Natural killer cell treated with Interleukin-12 subunit alpha and Interleukin-12 subunit beta and Interleukin-15 and Interleukin-18, amount 100 ng/mL, for 72 hours (primary cell): Measurements from ENCODE around the gene USP25. TPM values are rescaled to one million over a fixed set of nuclear protein-coding genes. Genes with fewer than 3 reads are reported as not detected.

Experiments used
- ATAC-seq, 2 donors: fragments of 150-1000 bp; cut with Tn5 transposase in 1 of 2; sonication (Bioruptor Pico), chemical (Tn5 transposase) in 1 of 2; 2 replicates each; pipeline ENCODE4 v1.10.0; 2021
- DNase-seq: peaks from one replicate; pipeline ENCODE4 v3.0.0; 2022; ENCODE audit warnings: low spot score
- H3K27ac Mint-ChIP-seq, 2 donors: 1 replicate in 1 of 2; 2 replicates in 1 of 2; pipeline ENCODE4 v1.8.0; 2022; ENCODE audit warnings: mixed read lengths in 2 of 2, mild to moderate bottlenecking in 1 of 2, moderate library complexity in 1 of 2
- H3K27me3 Mint-ChIP-seq, 2 donors: 1 replicate in 1 of 2; 2 replicates in 1 of 2; pipeline ENCODE4 v1.8.0; 2022; ENCODE audit warnings: mixed read lengths in 2 of 2
- H3K36me3 Mint-ChIP-seq: one replicate; pipeline ENCODE4 v1.8.0; 2022; ENCODE audit warnings: mixed read lengths
- H3K4me1 Mint-ChIP-seq, 2 donors: 1 replicate in 1 of 2; 2 replicates in 1 of 2; pipeline ENCODE4 v1.8.0; 2022; ENCODE audit warnings: low read depth in 2 of 2, mixed read lengths in 2 of 2, mild to moderate bottlenecking in 1 of 2
- H3K4me3 Mint-ChIP-seq: one replicate; pipeline ENCODE4 v1.8.0; 2022; ENCODE audit warnings: mixed read lengths
- H3K9me3 Mint-ChIP-seq: 2 replicates; pipeline ENCODE4 v1.8.0; 2022; ENCODE audit warnings: mixed read lengths
- total RNA-seq, 2 donors: library from RNA; stranded (reverse); gene quantifications; one replicate each; pipeline ENCODE4 v1.2.3, GENCODE V29; 2022

The USP25 gene, protein sequence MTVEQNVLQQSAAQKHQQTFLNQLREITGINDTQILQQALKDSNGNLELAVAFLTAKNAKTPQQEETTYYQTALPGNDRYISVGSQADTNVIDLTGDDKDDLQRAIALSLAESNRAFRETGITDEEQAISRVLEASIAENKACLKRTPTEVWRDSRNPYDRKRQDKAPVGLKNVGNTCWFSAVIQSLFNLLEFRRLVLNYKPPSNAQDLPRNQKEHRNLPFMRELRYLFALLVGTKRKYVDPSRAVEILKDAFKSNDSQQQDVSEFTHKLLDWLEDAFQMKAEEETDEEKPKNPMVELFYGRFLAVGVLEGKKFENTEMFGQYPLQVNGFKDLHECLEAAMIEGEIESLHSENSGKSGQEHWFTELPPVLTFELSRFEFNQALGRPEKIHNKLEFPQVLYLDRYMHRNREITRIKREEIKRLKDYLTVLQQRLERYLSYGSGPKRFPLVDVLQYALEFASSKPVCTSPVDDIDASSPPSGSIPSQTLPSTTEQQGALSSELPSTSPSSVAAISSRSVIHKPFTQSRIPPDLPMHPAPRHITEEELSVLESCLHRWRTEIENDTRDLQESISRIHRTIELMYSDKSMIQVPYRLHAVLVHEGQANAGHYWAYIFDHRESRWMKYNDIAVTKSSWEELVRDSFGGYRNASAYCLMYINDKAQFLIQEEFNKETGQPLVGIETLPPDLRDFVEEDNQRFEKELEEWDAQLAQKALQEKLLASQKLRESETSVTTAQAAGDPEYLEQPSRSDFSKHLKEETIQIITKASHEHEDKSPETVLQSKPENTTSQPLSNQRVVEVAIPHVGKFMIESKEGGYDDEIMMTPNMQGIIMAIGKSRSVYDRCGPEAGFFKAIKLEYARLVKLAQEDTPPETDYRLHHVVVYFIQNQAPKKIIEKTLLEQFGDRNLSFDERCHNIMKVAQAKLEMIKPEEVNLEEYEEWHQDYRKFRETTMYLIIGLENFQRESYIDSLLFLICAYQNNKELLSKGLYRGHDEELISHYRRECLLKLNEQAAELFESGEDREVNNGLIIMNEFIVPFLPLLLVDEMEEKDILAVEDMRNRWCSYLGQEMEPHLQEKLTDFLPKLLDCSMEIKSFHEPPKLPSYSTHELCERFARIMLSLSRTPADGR
- total RNA-seq: 10 to 100 TPM; 35.6 to 39.7 TPM

DNA sequence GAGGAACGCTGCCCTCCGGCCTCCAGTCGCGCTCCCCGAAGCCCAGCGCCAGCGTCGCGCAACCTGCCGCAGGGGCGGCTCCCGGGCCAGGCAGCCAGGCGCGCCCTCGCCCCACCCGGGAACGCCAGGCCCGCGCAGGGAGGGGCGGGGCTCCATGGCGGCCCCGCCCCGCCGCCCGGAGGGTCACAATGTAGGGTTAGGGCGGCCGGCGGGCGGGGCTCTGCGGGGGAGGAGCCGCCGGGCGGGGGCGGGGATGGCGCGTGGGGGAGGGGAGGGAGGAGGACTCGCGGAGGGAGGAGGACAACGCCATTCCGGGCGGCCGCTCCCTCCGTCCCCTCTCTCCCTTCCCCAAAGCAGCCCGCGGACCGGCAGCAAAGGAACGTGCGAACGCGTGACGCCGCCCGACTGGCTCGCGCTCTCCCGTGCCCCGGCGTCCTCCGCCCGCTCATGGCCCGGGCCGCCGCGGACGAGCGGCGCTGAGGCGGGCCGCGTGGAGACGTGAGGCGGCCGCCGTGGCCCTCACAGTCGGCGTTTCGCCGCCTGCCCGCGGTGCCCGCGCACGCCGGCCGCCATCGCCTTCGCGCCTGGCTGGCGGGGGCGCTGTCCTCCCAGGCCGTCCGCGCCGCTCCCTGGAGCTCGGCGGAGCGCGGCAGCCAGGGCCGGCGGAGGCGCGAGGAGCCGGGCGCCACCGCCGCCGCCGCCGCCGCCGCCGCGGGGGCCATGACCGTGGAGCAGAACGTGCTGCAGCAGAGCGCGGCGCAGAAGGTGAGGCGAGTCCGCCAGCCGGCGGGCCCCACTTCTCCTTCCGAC lies at the start of gene USP25:
Gene USP25 (plus strand): TSS at position 309 of the 810 bp plus-strand sequence. CDS start 412 bp downstream, at position 721.
- Mint-ChIP-seq H3K4me1 (peaks cover 20 to 30% of the 10 kb centered on the region in 2 donors), H3K4me3 (peak within 1 kb of the TSS; percentile 98), H3K27ac (peak within 1 kb of the TSS; percentile 86 to 87), H3K9me3 (no peaks in the 10 kb centered on the region), H3K36me3 (no peaks in the 10 kb centered on the region), H3K27me3 (peaks cover 3 to 7% of the 10 kb centered on the region in 2 donors)
- ATAC-seq (peak; percentile 94 to 95), DNase-seq (peak; percentile 90)

DNA sequence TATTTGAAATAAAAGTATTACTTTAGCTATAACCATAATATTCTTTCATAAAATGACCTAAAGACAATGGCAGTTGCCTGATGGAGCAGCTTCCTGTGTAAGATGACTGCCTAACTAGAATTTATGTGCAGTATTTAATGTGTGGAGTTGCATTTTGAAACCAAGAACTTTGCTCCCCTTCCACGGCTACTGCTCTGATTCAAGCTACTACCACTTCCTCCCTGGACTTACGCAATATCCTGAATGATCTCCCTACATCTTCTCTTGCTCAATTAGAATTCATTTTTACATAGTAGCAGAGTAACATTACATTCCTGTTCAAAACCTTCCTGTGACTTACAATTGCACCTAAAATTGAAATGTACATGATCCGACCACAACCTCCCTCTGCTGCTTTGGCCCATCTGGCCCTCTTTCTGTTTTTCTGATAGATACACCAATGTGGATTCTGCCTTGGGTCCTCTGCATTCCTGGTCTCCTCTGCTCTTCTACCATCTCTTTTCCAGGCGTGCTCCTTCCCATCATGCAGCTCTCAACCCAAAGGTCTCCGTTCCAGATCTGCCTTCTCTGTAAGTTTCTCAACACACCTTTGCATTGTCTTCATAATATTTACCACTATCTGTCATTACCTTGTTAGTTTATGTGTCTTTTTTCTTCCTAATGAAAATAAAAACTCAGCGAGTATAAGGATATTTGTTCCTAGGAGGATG lies 47.4 kb upstream of the USP25 start:
- H3K36me3 Mint-ChIP-seq: no peaks in the 10 kb centered on the region
- ATAC-seq (peak; percentile 94), DNase-seq (peak; percentile 72)
- peaks cover 17 to 19% of the 10 kb centered on the region in 2 donors for H3K4me1 Mint-ChIP-seq
- peak overlapping the region; percentile 72 to 89 for H3K27ac Mint-ChIP-seq
- peaks cover 14 to 28% of the 10 kb centered on the region in 2 donors for H3K27me3 Mint-ChIP-seq
- H3K4me3 Mint-ChIP-seq: peak overlapping the region; percentile 65
- peaks cover 4% of the 10 kb centered on the region for H3K9me3 Mint-ChIP-seq

DNA sequence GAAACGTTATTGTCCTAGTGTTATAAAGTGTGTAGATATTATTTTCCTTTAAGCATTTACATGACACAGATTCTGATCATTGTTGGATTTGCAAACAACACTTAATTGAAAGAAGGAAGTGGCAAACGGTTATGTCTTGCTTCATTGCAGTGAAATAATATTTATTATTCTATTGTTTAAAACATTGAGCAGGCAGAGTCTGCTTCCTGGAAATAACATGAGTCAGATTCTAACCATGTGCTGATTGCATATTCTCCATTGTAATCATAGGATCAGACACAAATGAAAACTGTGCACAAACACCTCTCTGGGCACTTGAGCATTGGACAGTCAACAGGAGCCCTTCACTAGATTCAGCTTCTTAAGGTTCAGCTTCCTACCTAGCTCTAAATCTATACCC lies 46.8 kb upstream of the USP25 start:
- no peak for DNase-seq
- peaks cover 14 to 22% of the 10 kb centered on the region in 2 donors for H3K27me3 Mint-ChIP-seq
- H3K36me3 Mint-ChIP-seq: no peaks in the 10 kb centered on the region

DNA sequence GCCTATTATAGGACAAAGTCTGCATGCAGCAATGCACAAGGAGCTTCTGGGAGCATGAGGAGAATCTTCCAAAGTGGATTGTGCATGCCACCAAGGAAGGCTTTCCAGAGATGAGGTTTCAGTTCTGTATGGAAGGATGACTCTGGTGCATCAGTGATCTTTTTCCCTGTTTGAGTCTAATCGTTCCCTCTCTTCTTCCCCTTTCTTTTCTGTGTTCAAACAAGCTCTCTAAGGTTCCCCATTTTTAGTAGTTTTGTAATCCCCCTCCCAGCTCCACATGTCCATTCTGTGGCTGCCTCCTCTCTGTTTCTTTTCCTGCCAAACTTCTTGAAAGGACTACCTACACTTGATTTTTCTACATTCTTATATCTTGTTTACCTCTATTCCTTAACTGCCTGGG lies 43.3 kb upstream of the USP25 start:
- H3K27ac Mint-ChIP-seq: no peak overlapping the region
- no peak overlapping the region for H3K4me3 Mint-ChIP-seq
- peaks cover 4% of the 10 kb centered on the region for H3K9me3 Mint-ChIP-seq
- H3K4me1 Mint-ChIP-seq: peaks cover 33 to 37% of the 10 kb centered on the region in 2 donors
- H3K27me3 Mint-ChIP-seq: peaks cover 17 to 35% of the 10 kb centered on the region in 2 donors
- H3K36me3 Mint-ChIP-seq: peaks cover 4% of the 10 kb centered on the region
- DNase-seq: no peak
- ATAC-seq: no peak

More for the DNA sequence above, 46.8 kb upstream of the USP25 start:
- Mint-ChIP-seq H3K4me1 (peaks cover 17 to 19% of the 10 kb centered on the region in 2 donors), H3K9me3 (peaks cover 4% of the 10 kb centered on the region), H3K4me3 (peak overlapping the region; percentile 65), H3K27ac (peak overlapping the region; percentile 72 to 89)
- ATAC-seq: peak; percentile 63 to 67

DNA sequence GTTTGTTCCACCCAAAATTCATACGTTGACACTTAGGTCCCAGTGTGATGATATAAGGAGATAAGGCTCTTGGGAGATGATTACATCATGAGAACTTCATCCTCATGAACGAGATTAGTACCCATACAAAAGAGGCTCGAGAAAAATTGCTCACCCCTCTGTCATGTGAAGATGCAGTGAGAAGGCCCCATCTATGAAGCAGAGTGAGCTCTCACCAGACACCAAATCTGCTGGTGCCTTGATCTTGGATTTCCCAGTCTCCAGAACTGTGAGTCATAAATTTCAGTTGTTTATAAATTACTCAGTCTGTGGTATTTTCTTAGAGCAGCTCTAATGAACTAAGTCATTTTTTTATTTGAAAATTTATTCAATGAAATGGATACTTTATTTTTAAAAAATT lies 42.6 kb upstream of the USP25 start:
- ATAC-seq: no peak
- H3K4me1 Mint-ChIP-seq: peaks cover 32 to 35% of the 10 kb centered on the region in 2 donors
- peaks cover 18 to 39% of the 10 kb centered on the region in 2 donors for H3K27me3 Mint-ChIP-seq
- no peak overlapping the region for H3K4me3 Mint-ChIP-seq
- H3K27ac Mint-ChIP-seq: no peak overlapping the region
- peaks cover 4% of the 10 kb centered on the region for H3K36me3 Mint-ChIP-seq
- H3K9me3 Mint-ChIP-seq: peaks cover 4% of the 10 kb centered on the region
- DNase-seq: no peak

DNA sequence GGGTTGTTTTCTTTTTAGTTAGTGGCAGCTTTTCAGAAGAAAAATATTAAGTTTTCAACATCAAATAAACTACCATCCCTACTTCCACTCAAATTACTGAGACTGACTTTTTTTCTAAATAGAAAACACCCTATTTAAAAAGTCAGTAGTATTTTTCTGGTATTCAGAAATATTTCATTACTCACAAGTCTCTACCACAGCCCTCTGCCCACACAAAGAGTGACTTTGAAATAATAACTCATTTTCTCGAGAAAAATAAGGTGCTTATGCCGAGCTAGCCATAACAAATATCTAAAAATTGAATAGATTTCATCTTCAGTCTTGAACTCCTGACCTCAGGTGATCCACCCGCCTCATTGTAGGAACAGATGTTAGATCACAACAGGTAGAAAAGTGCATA lies 41.8 kb upstream of the USP25 start:
- Mint-ChIP-seq H3K27ac (no peak overlapping the region), H3K27me3 (peaks cover 21 to 39% of the 10 kb centered on the region in 2 donors), H3K36me3 (peaks cover 4% of the 10 kb centered on the region), H3K4me1 (peaks cover 26 to 28% of the 10 kb centered on the region in 2 donors), H3K4me3 (no peak overlapping the region), H3K9me3 (peaks cover 4% of the 10 kb centered on the region)
- DNase-seq (no peak), ATAC-seq (no peak)

DNA sequence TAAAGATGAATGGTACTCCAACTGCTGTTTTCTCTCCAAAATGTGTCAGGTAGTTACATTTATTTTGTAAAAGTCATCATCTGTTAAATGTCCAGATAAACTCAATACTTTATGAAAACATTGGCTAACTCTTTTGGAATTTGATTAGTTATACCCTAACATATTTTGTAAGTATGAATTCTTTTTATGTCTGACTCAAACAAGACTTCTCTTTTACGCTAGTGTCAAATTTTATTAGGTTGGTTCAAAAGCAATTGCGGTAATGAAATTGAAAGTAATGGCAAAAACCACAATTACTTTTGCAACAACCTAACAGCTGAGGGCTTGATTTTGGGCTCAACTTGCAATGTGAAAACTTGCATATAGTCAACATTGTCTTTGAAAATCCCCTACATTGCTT lies 41.0 kb upstream of the USP25 start:
- Mint-ChIP-seq H3K36me3 (peaks cover 4% of the 10 kb centered on the region), H3K4me3 (peak overlapping the region; percentile 46), H3K9me3 (peaks cover 4% of the 10 kb centered on the region), H3K4me1 (peaks cover 23 to 24% of the 10 kb centered on the region in 2 donors), H3K27ac (peak overlapping the region in 1 of 2 donors; percentile 28), H3K27me3 (peaks cover 21 to 39% of the 10 kb centered on the region in 2 donors)
- ATAC-seq (peak; percentile 48 to 77), DNase-seq (no peak)

DNA sequence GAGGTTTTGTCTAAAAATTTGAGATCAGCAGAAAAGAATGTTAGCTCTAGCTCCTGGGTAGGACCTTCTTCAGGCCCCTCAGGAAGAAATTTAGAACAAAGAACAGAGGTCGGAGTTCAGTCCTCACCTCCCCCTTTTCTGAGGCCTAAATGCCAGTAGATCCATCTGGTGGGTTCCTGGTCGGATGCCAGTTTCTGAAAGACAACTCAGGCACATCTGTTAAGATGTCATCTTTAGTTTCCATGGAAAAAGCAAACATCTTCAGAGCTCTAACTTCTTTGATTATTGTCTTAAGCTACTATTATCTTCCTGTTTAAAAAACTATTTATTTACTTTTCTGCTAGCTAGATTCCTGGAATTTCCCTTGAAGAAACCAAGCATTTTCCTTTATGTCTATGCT lies 37.1 kb upstream of the USP25 start:
- H3K27me3 Mint-ChIP-seq: peaks cover 18 to 34% of the 10 kb centered on the region in 2 donors
- ATAC-seq: no peak
- peaks cover 3% of the 10 kb centered on the region for H3K9me3 Mint-ChIP-seq
- H3K27ac Mint-ChIP-seq: no peak overlapping the region
- H3K4me1 Mint-ChIP-seq: peaks cover 16 to 17% of the 10 kb centered on the region in 2 donors
- peaks cover 9% of the 10 kb centered on the region for H3K36me3 Mint-ChIP-seq
- no peak for DNase-seq
- no peak overlapping the region for H3K4me3 Mint-ChIP-seq

DNA sequence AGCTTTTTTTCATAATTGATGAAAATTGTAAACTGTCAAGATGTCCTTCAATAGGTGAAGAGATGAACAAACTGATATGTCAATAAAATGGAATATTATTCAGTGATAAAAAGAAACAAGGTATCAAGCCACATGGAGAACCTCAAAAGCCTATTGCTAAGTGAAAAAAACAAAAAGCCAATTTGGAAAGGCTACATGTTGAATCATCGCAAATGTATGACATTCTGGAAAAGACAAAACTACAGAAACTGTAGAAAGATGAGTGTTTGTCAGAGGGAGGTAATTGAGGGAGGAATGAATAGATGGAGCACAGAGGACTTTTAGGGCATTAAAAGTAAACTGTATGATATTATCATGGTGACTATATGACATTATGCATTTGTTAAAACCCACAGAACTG lies 34.5 kb upstream of the USP25 start:
- H3K4me1 Mint-ChIP-seq: peaks cover 0 to under 1% of the 10 kb centered on the region in 2 donors

DNA sequence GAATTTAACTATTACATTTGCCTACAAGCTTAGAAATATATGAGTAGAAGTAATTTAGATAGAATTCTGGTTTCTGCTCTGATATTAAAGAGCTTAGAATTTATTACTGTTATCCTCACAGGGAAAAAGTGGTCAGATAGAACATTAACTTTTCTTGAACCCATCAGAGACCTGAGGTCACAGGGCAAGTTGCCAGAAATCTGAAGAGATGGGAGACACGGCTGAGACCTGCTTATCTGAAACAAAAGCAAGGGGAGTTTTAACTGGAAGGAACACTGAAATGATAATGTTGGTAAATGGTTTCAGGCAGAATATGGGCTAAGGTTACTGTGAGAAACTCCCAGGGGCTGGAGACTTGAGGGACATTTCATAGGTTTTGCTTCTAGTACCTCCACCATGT lies 28.0 kb upstream of the USP25 start:
- no peak overlapping the region for H3K27ac Mint-ChIP-seq
- H3K9me3 Mint-ChIP-seq: peaks cover 8% of the 10 kb centered on the region
- ATAC-seq: no peak
- H3K4me3 Mint-ChIP-seq: no peak overlapping the region
- peaks cover 10% of the 10 kb centered on the region for H3K36me3 Mint-ChIP-seq
- no peak for DNase-seq
- peaks cover 9 to 11% of the 10 kb centered on the region in 2 donors for H3K27me3 Mint-ChIP-seq
- H3K4me1 Mint-ChIP-seq: no peaks in the 10 kb centered on the region

More for the DNA sequence above, 34.5 kb upstream of the USP25 start:
- no peak overlapping the region for H3K27ac Mint-ChIP-seq
- H3K9me3 Mint-ChIP-seq: peaks cover 5% of the 10 kb centered on the region
- peaks cover 13% of the 10 kb centered on the region for H3K36me3 Mint-ChIP-seq
- no peak overlapping the region for H3K4me3 Mint-ChIP-seq
- DNase-seq (no peak), ATAC-seq (no peak)
- peaks cover 21 to 33% of the 10 kb centered on the region in 2 donors for H3K27me3 Mint-ChIP-seq

DNA sequence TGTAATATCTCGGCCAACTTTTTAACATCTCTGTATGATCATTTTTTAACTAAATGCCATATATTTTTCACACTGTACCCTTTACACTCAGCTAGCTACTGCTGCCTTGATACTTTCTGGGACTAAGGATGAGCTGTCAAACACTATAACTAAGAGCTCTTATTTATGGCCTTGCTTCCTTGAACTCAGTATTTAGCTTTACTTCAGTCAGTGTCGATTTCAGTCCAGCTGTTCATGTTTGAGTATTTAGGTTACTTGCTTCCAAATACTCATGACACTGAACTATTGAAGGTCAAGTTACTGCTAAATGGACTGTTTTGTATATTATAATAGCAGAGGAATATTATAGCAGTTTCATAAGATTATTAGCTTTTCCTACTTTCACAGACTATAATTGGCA lies 25.9 kb upstream of the USP25 start:
- peaks cover 2 to 8% of the 10 kb centered on the region in 2 donors for H3K27me3 Mint-ChIP-seq
- no peak for DNase-seq
- peaks cover 2% of the 10 kb centered on the region for H3K9me3 Mint-ChIP-seq
- no peak overlapping the region for H3K27ac Mint-ChIP-seq
- no peaks in the 10 kb centered on the region for H3K36me3 Mint-ChIP-seq
- H3K4me3 Mint-ChIP-seq: no peak overlapping the region
- H3K4me1 Mint-ChIP-seq: no peaks in the 10 kb centered on the region
- ATAC-seq: no peak

DNA sequence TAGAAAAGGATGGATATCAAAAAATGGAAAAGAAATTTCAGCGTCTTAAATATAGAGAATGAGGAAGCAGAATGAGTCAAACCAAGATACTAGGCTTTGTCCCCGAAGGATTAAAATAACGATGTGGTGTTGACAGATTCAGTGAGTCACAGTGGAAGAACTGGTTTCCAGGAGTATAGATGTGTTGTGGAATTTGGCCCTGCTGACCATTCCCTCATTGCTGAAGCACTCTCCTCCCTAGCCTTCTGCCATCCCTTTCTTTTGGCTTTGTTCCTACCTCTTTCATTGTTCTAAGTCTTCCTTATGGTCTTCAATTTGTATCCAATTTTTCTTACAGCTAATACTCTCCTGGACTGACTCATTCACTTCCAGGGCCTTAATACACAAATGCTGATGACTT lies 23.1 kb upstream of the USP25 start:
- peaks cover 2% of the 10 kb centered on the region for H3K9me3 Mint-ChIP-seq
- ATAC-seq: no peak
- no peaks in the 10 kb centered on the region for H3K4me1 Mint-ChIP-seq
- H3K36me3 Mint-ChIP-seq: no peaks in the 10 kb centered on the region
- no peak overlapping the region for H3K4me3 Mint-ChIP-seq
- no peak overlapping the region for H3K27ac Mint-ChIP-seq
- H3K27me3 Mint-ChIP-seq: peaks cover 11 to 26% of the 10 kb centered on the region in 2 donors
- no peak for DNase-seq
